ENCODE measurements around the gene NPR2. TPM values are rescaled to one million over a fixed set of nuclear protein-coding genes. Genes with fewer than 3 reads are reported as not detected.

NPR2 gene
- total RNA-seq, 1 donor from 2014 or later: 15.9 TPM

DNA sequence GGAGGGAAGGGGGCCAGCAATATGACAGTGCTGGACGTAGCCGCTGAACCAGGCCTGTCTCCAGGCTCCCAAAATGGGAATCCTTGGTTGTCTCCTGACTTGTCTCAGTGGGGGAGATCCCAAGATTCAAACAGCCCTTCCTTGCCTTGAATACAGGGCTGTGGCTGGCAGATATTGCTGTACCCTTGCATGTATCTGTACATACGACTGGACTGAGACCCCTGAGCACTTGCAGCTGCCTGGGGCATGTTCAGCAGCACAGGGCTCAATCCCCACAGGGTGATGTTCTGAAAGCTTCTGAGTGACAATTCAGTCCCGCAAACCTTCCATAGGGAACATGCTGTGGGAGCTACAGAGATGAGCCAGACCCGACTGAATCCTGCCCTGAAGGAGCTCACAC lies 65.5 kb downstream of the NPR2 start:
- DNase-seq (ENCODE audit: low spot score): no peak

DNA sequence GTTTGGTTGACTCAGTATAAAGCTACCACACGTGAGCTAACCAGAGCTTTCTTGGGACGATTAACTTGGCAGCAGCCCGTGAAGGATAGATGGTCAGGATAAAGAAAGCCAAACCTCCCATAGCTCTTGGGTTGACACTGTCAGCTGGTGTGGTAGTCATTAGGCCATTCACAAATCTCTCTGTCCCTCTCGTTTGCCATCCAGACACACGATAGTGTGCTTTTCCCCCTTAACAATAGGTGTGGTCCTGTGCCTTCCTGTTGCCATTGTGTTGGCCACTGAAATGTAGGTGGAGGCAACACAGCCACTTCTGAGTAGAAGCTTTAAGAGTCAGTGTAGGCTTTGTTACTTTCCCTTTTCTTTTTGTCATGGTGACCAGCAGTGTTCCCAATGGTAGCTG lies 67.1 kb downstream of the NPR2 start:
- no peak for DNase-seq (ENCODE audit: low spot score)

Other genes with a start within 250 kb of the NPR2 start
- 4.8 TPM for gene TESK1, start 186.3 kb upstream of the NPR2 start, total RNA-seq (ENCODE audit: insufficient read depth, low replicate concordance)
- gene CD72, start 173.2 kb upstream of the NPR2 start, total RNA-seq (ENCODE audit: insufficient read depth, low replicate concordance): 2.6 TPM
- gene SIT1, start 140.7 kb upstream of the NPR2 start, total RNA-seq (ENCODE audit: insufficient read depth, low replicate concordance): not detected
- 12,614 TPM for gene RMRP, start 133.6 kb upstream of the NPR2 start, total RNA-seq (ENCODE audit: insufficient read depth, low replicate concordance)
- gene CCDC107, start 133.3 kb upstream of the NPR2 start, total RNA-seq (ENCODE audit: insufficient read depth, low replicate concordance): 38.0 TPM
- gene ARHGEF39, start 126.4 kb upstream of the NPR2 start, total RNA-seq (ENCODE audit: insufficient read depth, low replicate concordance): 5.5 TPM
- gene CA9, start 117.7 kb upstream of the NPR2 start, total RNA-seq (ENCODE audit: insufficient read depth, low replicate concordance): 13.0 TPM
- 2,993 TPM for gene TPM2, start 101.7 kb upstream of the NPR2 start, total RNA-seq (ENCODE audit: insufficient read depth, low replicate concordance)
- gene TLN1, start 59.4 kb upstream of the NPR2 start, total RNA-seq (ENCODE audit: insufficient read depth, low replicate concordance): 273 TPM
- 41.9 TPM for gene CREB3, start 58.9 kb upstream of the NPR2 start, total RNA-seq (ENCODE audit: insufficient read depth, low replicate concordance)
- gene GBA2, start 42.4 kb upstream of the NPR2 start, total RNA-seq (ENCODE audit: insufficient read depth, low replicate concordance): 24.3 TPM
- 7.0 TPM for gene RGP1, start 42.3 kb upstream of the NPR2 start, total RNA-seq (ENCODE audit: insufficient read depth, low replicate concordance)
- not detected for gene MSMP, start 37.3 kb upstream of the NPR2 start, total RNA-seq (ENCODE audit: insufficient read depth, low replicate concordance)
- 5.1 TPM for gene SPAG8, start 20.7 kb downstream of the NPR2 start, total RNA-seq (ENCODE audit: insufficient read depth, low replicate concordance)
- 2.9 TPM for gene HINT2, start 23.5 kb downstream of the NPR2 start, total RNA-seq (ENCODE audit: insufficient read depth, low replicate concordance)
- gene FAM221B, start 37.1 kb downstream of the NPR2 start, total RNA-seq (ENCODE audit: insufficient read depth, low replicate concordance): 1.2 TPM
- gene TMEM8B, start 37.6 kb downstream of the NPR2 start, total RNA-seq (ENCODE audit: insufficient read depth, low replicate concordance): 3.9 TPM
- not detected for gene OR13J1, start 78.8 kb downstream of the NPR2 start, total RNA-seq (ENCODE audit: insufficient read depth, low replicate concordance)
- gene HRCT1, start 114.6 kb downstream of the NPR2 start, total RNA-seq (ENCODE audit: insufficient read depth, low replicate concordance): 13.7 TPM
- gene SPAAR, start 117.9 kb downstream of the NPR2 start, total RNA-seq (ENCODE audit: insufficient read depth, low replicate concordance): 1.4 TPM
- gene OR2S2, start 166.6 kb downstream of the NPR2 start, total RNA-seq (ENCODE audit: insufficient read depth, low replicate concordance): not detected
- 12.0 TPM for gene RECK, start 245.3 kb downstream of the NPR2 start, total RNA-seq (ENCODE audit: insufficient read depth, low replicate concordance)